ENCODE measurements around the gene CD2. TPM values are rescaled to one million over a fixed set of nuclear protein-coding genes. Genes with fewer than 3 reads are reported as not detected.

The CD2 gene
- total RNA-seq, 4 donors from 2014 or later = 1.9 to 9.7 (median 2.6) TPM

DNA sequence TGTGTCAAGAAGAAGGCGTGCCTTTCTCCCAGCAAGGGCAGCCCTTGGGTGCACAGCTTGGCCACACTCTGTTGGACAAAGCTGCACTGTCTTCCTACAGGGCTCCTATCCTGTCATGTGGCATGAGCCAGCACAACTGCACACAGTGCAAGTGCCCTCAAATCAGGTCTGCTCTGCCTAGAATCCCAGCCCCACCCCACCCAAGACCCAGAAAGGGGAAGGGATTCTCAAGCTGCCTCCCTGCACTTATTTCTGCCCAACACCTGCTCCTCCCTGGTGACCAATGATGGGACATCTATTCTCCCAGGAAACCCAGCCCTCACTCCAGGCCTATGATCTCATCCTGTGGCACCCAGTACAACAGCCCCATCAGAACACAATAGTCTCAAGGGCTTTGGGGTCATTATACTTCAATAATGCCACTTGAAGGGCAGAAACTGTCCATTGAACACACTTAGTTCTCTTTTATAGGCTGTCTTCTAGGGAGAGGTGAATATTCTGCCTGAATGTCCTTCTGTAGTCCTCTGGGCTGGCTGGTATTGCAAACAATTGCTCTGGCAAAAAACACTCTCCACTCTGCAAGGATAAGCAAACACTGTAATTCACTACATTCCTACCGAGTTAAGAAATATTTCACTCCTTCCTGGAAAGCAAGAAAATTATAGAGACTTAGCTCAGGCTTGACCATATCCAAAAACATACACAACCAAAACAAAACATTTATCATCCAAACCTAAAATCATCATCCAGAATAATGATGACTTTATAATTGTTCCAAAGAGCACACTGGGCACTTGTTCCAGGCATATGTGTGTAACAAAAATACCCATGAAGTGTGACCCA is 43.6 kb upstream of the CD2 start:
- Histone ChIP-seq H3K36me3 (no peaks in the 10 kb centered on the region), H3K27ac (no peak overlapping the region), H3K9me3 (no peaks in the 10 kb centered on the region), H3K4me1 (peaks cover 6 to 16% of the 10 kb centered on the region in 2 donors), H3K27me3 (no peaks in the 10 kb centered on the region), H3K4me3 (replicated peaks in 1 of 3) (no peak overlapping the region)
- WGBS, 2 donors = 39 to 57% methylated on average over 2 of the region's 2 CpGs
- intact Hi-C loops (cut with DNase I) = no loop called here
- TF ChIP-seq, protein P1, sequence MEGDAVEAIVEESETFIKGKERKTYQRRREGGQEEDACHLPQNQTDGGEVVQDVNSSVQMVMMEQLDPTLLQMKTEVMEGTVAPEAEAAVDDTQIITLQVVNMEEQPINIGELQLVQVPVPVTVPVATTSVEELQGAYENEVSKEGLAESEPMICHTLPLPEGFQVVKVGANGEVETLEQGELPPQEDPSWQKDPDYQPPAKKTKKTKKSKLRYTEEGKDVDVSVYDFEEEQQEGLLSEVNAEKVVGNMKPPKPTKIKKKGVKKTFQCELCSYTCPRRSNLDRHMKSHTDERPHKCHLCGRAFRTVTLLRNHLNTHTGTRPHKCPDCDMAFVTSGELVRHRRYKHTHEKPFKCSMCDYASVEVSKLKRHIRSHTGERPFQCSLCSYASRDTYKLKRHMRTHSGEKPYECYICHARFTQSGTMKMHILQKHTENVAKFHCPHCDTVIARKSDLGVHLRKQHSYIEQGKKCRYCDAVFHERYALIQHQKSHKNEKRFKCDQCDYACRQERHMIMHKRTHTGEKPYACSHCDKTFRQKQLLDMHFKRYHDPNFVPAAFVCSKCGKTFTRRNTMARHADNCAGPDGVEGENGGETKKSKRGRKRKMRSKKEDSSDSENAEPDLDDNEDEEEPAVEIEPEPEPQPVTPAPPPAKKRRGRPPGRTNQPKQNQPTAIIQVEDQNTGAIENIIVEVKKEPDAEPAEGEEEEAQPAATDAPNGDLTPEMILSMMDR (IDR thresholded peaks at IDR 0.05) = no peak
- no peak for TF ChIP-seq POLR2A (IDR thresholded peaks at IDR 0.05)
- peak in 1 of 2 donors; percentile 7 for DNase-seq

DNA sequence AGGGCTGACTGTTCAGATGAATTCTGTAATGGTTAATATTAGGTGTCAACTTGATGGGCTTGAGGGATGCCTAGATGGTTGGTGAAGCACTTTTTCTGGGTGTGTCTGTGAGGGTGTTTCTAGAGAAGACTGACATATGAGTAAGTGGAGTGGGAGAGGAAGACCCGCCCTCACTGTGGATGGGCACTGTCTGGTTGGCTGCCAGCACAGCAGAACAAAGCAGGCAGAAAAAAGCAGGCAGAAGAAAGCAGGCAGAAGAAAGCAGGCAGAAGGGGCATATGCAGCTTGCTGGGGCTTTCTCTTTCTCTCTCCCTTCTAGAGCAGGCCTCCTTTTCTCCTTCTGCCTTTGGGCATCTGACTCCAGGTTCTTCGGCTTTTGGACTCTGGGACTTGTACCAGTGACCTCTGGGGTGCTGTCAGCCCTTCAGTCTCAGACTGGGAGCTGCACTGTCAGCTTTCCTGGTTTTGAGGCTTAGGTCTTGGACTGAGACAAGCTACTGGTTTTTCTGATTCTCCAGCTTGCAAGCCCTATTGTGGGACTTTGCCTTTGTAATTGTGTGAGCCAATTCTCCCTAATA is 42.9 kb upstream of the CD2 start:
- 55 to 59% methylated on average over 2 of the region's 2 CpGs for WGBS, 2 donors
- intact Hi-C loops (cut with DNase I) = no loop called here
- TF ChIP-seq, protein P1 (IDR thresholded peaks at IDR 0.05) = no peak
- TF ChIP-seq POLR2A (IDR thresholded peaks at IDR 0.05) = no peak

DNA sequence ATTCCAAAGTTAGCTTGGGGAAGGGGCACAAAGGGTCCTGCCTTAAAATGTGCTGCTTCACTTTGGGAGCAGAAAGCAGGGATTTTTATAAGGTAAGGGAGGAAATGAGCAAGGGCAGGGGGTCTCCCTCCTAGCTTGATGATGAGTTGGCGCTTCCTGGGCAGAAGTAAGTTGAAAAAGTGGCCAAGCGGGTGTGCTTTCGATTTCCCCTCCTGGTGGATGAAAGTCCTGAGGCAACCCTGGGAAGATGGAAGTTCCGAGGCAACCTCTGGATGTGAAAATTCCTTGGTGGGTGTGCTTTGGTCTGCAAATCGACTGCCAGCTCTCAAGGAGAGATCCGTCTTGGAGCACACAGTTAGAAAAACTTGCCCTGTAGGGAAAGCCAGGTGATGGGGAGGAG is 41.7 kb upstream of the CD2 start:
- Histone ChIP-seq H3K27me3 (no peaks in the 10 kb centered on the region), H3K9me3 (no peaks in the 10 kb centered on the region), H3K27ac (no peak overlapping the region), H3K4me3 (replicated peaks in 1 of 3) (no peak overlapping the region), H3K36me3 (no peaks in the 10 kb centered on the region), H3K4me1 (peaks cover 6 to 16% of the 10 kb centered on the region in 2 donors)
- TF ChIP-seq POLR2A (IDR thresholded peaks at IDR 0.05) = no peak
- TF ChIP-seq, protein P1 (IDR thresholded peaks at IDR 0.05) = no peak
- intact Hi-C loops (cut with DNase I) = no loop called here
- 73 to 75% methylated on average over 6 of the region's 6 CpGs for WGBS, 2 donors
- no peak for DNase-seq

More for the DNA sequence above, 42.9 kb upstream of the CD2 start:
- H3K36me3 ChIP-seq = no peaks in the 10 kb centered on the region
- no peak overlapping the region for H3K27ac ChIP-seq
- no peaks in the 10 kb centered on the region for H3K27me3 ChIP-seq
- DNase-seq = peak; percentile 50 to 51
- H3K9me3 ChIP-seq = no peaks in the 10 kb centered on the region
- peaks cover 6 to 16% of the 10 kb centered on the region in 2 donors for H3K4me1 ChIP-seq
- H3K4me3 ChIP-seq (replicated peaks in 1 of 3) = no peak overlapping the region

DNA sequence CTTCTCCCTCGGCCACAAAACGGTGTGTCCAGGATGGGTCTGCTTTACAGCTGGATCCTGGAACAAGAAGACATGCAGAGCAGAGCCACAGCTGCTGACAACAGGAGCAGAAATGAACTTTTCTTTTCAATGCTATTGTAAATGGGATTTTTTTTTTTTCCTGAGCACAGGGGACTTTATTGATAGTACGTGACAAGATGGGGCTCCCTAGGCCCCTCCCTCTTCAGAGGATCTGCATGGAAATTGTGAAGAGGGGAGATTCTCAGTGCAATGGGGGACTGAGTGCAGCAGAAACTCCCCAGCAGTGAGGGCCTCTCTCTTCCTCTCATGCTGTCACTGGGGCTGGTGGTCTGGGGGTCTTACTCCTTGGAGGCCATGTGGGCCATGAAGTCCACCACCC is 40.8 kb upstream of the CD2 start:
- no peaks in the 10 kb centered on the region for H3K27me3 ChIP-seq
- peaks cover 6 to 16% of the 10 kb centered on the region in 2 donors for H3K4me1 ChIP-seq
- no peaks in the 10 kb centered on the region for H3K36me3 ChIP-seq
- H3K27ac ChIP-seq = no peak overlapping the region
- H3K9me3 ChIP-seq = no peaks in the 10 kb centered on the region
- intact Hi-C loops (cut with DNase I) = no loop called here
- no peak for DNase-seq
- no peak overlapping the region for H3K4me3 ChIP-seq (replicated peaks in 1 of 3)
- TF ChIP-seq, protein P1 (IDR thresholded peaks at IDR 0.05) = no peak
- no peak for TF ChIP-seq POLR2A (IDR thresholded peaks at IDR 0.05)
- WGBS, 2 donors = 92 to 96% methylated on average over 3 of the region's 3 CpGs

DNA sequence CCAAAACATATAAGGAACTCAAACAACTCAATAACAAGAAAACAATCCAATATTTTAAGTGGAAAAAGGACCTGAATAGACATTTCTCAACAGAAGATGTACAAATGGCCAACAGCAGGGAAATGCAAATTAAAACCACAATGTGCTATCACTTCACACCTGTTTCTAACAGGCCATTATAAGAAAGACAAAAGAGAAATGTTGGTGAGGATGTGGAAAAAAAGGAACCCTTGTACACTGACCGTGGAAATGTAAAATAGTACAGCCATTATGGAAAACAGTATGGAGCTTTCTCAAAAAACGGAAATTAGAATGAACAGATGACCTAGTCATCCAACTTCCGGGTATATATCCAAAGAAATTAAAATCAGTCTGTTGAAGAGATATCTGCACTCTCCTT is 37.8 kb upstream of the CD2 start:
- TF ChIP-seq, protein P1 (IDR thresholded peaks at IDR 0.05) = no peak
- TF ChIP-seq POLR2A (IDR thresholded peaks at IDR 0.05) = no peak
- no peak for DNase-seq
- 82 to 87% methylated on average over 3 of the region's 3 CpGs for WGBS, 2 donors
- no peak overlapping the region for H3K4me3 ChIP-seq (replicated peaks in 1 of 3)
- no peaks in the 10 kb centered on the region for H3K9me3 ChIP-seq
- peaks cover 0 to 3% of the 10 kb centered on the region in 2 donors for H3K4me1 ChIP-seq
- intact Hi-C loops (cut with DNase I) = no loop called here
- no peaks in the 10 kb centered on the region for H3K36me3 ChIP-seq
- H3K27me3 ChIP-seq = no peaks in the 10 kb centered on the region
- H3K27ac ChIP-seq = no peak overlapping the region

Data from thyroid gland (tissue), 4 donors.